K562 (cell line): Measurements from ENCODE around the gene POLR3K.

Experiments used
- E2F6 ChIP-seq, 2 experiments: IDR thresholded peaks; 2 replicates each; pipeline ENCODE4 v1.6.1; 2011; ENCODE audit warnings: borderline replicate concordance in 1 of 2, control low read depth in 1 of 2, low read depth in 1 of 2, low read length in 1 of 2, mild to moderate bottlenecking in 1 of 2, mixed read lengths in 1 of 2, moderate library complexity in 1 of 2; ENCODE audit not compliant: insufficient read depth in 1 of 2, insufficient read length in 1 of 2, poor library complexity in 1 of 2, severe bottlenecking in 1 of 2; ENCODE audit errors: extremely low read depth in 1 of 2
- MED1 ChIP-seq: sonication (generic); formaldehyde crosslinking; IDR thresholded peaks from 2 replicates; pipeline ENCODE4 v1.8.1; 2023; ENCODE audit warnings: missing genetic modification reagents, borderline replicate concordance
- RBM14 ChIP-seq: fragments of 200-400 bp; formaldehyde crosslinking; IDR thresholded peaks from 2 replicates; pipeline ENCODE4 v1.6.1; 2018; ENCODE audit warnings: low read depth, mild to moderate bottlenecking, low read length, moderate library complexity, borderline replicate concordance; ENCODE audit not compliant: insufficient read depth

GRCh38 chr16:9903-10665 lies 43.3 kb downstream of the POLR3K start:
- TF ChIP-seq MED1 (CRISPR knock-in tag), result no peak
- no peak for TF ChIP-seq E2F6 (IDR thresholded peaks at IDR 0.05; ENCODE audit: borderline replicate concordance in 1 of 2, extremely low read depth in 1 of 2, insufficient read depth in 1 of 2, insufficient read length in 1 of 2, low read depth in 1 of 2, low read length in 1 of 2, poor library complexity in 1 of 2, severe bottlenecking in 1 of 2)
- no peak for TF ChIP-seq RBM14
